GM18498 (cell line): ENCODE data around the gene AGRP.
"Not testable (repeated sequence)": the region's sequence is repeated elsewhere in the genome, so short reads cannot be mapped to it uniquely, and the experiment has no call there.

Source experiments
- ATAC-seq: cut with Tn5 transposase; IDR thresholded peaks from one replicate; pipeline ENCODE4 v1.9.1; 2021; ENCODE audit warnings: mild to moderate bottlenecking, moderate library complexity; ENCODE audit not compliant: unreplicated experiment

The AGRP gene

DNA sequence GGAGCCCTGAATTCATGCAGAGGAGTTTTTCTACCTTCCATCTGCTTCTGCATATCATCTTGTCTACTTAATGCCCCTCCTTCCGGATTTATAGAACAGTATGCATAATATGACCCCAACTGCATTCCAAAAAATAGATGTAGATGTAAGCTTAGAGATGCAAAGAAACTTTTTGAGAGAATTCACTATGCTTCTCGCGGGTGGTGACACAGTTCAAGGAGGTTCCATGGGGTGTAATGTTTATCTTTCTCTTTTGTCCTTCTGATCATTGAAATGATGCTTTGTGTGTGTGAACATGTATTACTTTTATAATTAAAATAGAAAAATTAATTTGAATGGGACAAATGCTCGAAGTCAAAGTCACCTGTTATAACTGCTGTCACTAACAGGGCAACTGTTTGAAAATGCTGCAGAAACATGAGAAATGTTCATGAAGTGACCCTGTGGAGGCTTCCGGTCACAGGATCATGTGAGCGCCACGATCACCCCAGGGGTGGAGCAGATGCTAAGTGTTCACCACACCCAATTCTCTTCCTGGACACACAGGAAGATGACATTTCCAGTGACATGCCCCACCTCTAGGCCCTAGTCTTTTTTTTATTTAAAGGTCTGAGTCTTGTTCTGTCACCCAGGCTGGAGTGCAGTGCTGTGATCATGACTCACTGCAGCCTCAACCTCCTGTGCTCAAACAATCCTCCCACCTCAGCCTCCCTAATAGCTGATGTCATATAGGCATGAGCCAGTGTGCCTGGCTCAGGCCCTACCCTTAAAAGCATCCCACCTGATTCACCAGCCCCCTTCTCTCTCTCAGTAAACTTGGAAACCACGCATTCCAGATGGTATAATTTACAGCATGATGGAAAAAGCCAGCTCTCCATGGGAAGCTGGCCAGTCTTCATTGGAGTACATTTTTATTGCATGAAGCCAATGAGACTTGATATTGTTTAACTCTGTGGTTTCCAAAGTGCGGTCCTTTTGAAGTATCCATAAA is 21.0 kb upstream of the AGRP start:
- ATAC-seq, result no peak

GRCh38 chr16:67499106-67499505 is 15.8 kb upstream of the AGRP start:
- ATAC-seq, result no peak

GRCh38 chr16:67490335-67491096 is 7.2 kb upstream of the AGRP start:
- ATAC-seq, result no peak

- ATAC-seq, result peak; percentile 23
Observed at GRCh38 chr16:67489401-67490083, 6.2 kb upstream of the AGRP start.

DNA sequence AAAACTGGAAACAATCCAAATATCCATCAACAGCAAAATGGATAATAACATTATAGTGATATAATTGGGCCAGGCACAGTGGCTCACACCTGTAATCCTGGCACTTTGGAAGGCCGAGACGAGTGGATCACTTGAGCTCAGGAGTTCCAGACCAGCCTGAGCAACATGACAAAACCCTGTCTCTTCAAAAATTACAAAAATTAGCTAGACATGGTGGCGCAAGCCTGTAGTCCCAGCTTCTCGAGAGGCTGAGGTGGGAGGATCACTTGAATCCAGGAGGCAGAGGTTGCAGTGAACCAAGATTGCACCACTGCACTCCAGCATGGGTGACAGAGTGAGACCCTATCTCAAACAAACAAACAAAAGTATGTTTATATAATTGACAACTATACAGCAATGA is 4.2 kb upstream of the AGRP start:
- ATAC-seq, result not testable (repeated sequence)

DNA sequence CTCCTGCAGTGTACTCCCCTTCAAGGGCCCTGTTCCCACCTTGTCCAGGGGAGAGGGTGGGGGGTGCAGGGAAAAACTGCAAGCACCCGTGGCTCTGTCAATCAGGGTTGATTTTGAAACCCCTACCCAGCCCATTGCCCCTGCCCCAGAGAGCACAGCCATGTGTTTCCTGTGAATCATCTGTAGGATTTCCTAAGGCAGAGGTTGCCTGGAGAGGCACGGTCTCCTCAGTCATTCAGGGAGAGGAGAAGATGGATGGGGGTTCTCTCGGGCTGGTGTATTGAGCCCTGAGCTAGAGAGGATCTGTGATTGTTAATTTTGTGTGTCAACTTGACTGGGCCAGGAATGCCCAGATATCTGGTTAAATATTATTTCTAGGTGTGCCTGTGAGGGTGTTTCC is 3.5 kb upstream of the AGRP start:
- no peak for ATAC-seq

DNA sequence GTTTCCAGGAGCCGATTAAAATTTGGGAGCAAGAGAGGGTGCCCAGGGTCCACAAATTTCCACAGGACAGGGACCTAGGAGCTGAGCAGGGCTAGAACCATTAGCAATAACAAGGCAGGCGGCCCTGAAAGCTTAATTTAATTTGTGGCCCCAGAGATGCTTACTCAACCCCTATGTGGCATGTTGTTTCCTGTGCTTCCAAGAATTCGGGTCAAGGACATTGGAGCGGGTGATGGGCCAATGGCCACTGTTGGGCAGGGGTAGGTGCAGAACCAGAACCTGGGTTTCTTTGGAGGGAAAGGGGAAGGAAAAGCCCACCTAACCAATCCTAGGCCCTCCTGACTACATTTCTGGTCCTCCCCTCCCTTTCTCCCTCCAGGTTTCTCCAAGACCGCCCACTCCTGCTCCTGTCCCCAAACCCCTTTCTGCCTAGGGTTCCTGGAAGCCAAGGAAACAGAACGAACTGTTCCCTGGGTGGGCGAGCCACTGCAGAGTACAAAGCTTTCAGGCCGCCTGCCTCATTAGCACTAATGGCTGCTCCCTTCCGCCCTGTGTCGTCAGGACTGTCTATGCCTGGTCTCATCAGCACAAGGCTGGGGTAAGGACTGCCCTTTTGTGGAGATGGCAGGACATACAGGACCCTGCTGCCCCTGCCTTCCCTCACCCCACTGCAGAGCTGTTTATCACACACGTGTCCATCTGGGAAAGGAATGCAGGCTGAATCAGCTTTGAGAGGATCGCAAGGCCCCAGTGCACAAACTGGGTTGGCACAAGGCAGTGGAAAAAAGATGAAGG is 581 bp upstream of the AGRP start:
- ATAC-seq, result no peak

DNA sequence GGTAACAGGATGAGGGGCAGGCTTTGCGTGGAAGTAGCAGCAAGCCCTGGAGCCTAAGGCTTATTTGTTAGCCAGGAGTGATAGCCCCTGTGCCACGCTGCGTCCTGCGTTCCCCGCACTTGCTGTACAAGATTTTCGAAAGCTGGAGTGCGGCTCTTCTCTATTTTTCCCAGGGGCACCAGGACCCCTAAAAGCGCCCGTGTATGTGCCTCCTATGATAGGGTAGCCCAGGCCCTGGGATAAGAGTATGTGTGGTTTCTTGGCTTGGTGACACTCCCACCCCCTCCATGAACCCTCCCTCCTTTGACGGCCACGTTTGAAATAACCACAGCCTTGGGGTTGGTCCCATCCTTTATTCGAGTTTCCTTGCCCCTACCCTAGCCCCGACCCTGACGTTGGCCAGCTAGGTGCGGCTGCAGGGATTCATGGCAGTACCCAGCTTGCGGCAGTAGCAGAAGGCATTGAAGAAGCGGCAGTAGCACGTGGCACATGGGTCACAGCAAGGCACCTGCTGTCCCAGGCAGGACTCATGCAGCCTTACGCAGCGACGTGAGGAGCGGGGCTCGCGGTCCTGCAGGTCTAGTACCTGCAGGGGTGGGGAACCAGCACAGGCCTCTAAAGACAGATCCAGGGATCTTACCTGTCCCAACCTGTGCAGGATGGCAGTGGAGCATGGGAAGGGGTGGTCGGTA is 968 bp downstream of the AGRP start:
- ATAC-seq, result no peak

GRCh38 chr16:67481561-67482232 is 1.6 kb downstream of the AGRP start:
- ATAC-seq, result no peak

DNA sequence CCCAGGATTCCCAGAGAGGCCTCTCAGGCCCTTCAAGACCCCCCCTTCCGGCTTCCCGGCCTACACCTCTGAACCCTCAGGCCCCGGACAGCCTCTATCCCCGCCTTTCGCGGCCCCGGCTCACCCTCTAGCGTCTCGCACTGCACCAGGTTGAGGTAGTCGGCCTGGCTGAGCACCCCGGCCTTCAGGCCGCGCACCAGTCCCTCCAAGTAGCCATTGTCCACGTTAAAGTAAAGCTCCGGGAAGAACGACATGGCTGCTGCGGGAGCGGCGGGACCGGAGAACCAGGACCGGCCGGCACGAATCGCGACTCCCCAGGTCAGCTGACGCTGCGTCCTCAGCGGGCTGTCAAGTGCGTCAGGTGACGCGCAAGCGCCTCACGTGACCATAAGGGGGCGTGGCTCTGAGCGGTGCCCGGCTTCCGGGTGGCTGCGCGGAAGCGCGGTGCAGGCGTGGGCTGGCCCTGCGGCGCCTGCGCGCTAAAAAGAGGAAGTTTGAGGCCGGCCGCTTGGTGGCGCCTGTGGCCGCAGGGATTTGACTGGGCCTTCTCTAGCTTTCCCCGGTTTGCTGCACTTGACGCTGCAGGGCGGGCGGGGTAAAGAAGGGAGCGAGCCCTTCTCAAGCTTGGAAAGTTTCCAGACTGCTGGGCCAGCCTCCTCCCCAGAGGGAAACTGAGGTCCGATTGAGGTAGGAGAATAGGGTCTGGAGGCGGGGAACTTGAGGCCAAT is 2.4 kb downstream of the AGRP start, which contains the start of gene ATP6V0D1:
ATP6V0D1 (minus strand) TSS at position 325 of the 728 bp plus-strand sequence; CDS start at position 254, 71 bp downstream.
- ATAC-seq, result peak; percentile 95

- no peak for ATAC-seq
Observed at GRCh38 chr16:67477960-67478554, 5.3 kb downstream of the AGRP start.

- ATAC-seq, result no peak
Observed at GRCh38 chr16:67474551-67475455, 8.5 kb downstream of the AGRP start.

DNA sequence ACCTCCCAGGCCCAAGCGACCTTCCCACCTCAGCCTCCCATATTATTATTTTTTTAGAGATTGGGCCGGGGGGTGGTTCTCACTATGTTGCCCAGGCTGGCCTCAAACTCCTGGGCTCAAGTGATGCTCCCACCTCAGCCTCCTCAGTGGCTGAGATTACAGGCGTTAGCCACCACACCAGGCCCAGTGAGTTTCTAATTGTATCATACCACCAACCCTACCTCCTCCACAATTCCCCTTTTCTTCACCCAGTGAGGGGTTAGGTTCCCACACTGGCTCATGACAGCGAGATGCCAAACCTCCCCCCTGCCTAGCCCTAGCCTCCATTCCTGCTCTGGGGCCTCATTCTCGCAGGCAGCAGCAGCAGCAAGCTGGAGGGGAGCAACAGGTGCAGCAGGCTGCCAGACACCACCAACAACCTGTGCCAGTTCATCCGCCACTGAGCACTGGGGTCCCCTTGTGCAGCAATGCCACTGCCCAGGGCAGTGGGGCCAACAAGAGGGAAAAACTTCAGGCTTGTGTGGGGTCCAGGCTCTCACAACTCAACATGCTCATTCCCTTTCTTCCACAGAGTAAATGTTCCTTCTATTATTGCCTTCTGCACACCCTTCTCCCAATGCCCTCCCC is 11.5 kb downstream of the AGRP start:
- no peak for ATAC-seq

GRCh38 chr16:67470359-67470758 is 13.0 kb downstream of the AGRP start:
- ATAC-seq, result no peak

DNA sequence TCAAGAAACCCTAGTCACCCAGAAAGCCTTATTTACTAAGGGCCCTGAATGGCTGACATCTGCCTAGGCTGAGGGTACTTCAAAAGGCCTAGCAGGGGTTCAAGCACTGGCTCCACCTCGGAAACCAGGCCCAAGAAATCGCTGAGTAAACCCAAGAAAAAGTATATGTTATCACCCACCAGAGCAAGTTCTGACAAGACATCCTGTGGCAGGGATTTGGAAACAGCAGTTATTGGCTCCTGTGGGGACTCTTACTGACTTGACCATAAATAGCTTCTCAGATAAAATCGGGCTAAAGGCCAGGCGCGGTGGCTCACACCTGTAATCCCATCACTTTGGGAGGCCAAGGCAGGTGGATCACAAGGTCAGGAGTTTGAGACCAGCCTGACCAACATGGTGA is 14.6 kb downstream of the AGRP start:
- ATAC-seq, result no peak

GRCh38 chr16:67466581-67466980 is 16.8 kb downstream of the AGRP start:
- ATAC-seq, result no peak

- no peak for ATAC-seq
Observed at GRCh38 chr16:67464565-67464964, 18.8 kb downstream of the AGRP start.
